Motor neuron (in vitro differentiated cells): ENCODE results near the gene SLC30A10. TPM values are rescaled to one million over a fixed set of nuclear protein-coding genes. Genes with fewer than 3 reads are reported as not detected.
"Not testable (repeated sequence)": the region's sequence is repeated elsewhere in the genome, so short reads cannot be mapped to it uniquely, and the experiment has no call there.

Experiments used
- ATAC-seq, 8 experiments: fragments of 200-7000 bp; cut with Tn5 transposase; replicated peaks in 6 of 8; 2 replicates each; pipeline ENCODE4 v1.8.0; 2021; ENCODE audit warnings: mild to moderate bottlenecking in 8 of 8, moderate library complexity in 8 of 8
- H3K27ac ChIP-seq, 2 donors: fragments of 250-450 bp; sonication (Bioruptor Pico); 2 replicates each; pipeline ENCODE4 v1.9.0; 2021; ENCODE audit warnings: antibody characterized with exemption in 2 of 2, mild to moderate bottlenecking in 2 of 2, moderate library complexity in 1 of 2
- H3K4me1 ChIP-seq, 2 donors: fragments of 250-450 bp; sonication (Bioruptor Pico); replicated peaks in 1 of 2; 2 replicates each; pipeline ENCODE4 v1.6.1; 2021; ENCODE audit warnings: antibody characterized with exemption in 2 of 2, mild to moderate bottlenecking in 2 of 2, moderate library complexity in 1 of 2
- H3K4me3 ChIP-seq, 5 donors: fragments of 250-450 bp; sonication (Bioruptor Pico); 2 replicates each; pipeline ENCODE4 v1.9.0; 2021; ENCODE audit warnings: antibody characterized with exemption in 5 of 5, mild to moderate bottlenecking in 5 of 5, moderate library complexity in 4 of 5
- WGBS, 10 experiments: fragments of 450-650 bp; shearing (Covaris generic); methylation state at CpG; one replicate each; pipeline ENCODE4 v1.0.0; 2022; 5-methylcytosine and 5-hydroxymethylcytosine counted together
- in situ Hi-C, 9 experiments: fragments of 400-800 bp; cut with MboI; loops; one replicate each; pipeline ENCODE4 v1.15.0; 2021; ENCODE audit warnings: low sequenced_read_pairs in 9 of 9, low pct_unique_long_range_greater_than_20kb in 2 of 9; ENCODE audit not compliant: unreplicated experiment in 9 of 9
- total RNA-seq, 8 experiments: library from RNA; unstranded; fragments of 300-600 nt; gene quantifications; 2 replicates each; pipeline versions ENCODE4 v1.2.3 to v1.2.4, GENCODE V29; 2022

SLC30A10 gene
- total RNA-seq, 8 experiments from 2014 or later, result 0.46 to 7.4 (median 2.9) TPM; not detected in 2

DNA sequence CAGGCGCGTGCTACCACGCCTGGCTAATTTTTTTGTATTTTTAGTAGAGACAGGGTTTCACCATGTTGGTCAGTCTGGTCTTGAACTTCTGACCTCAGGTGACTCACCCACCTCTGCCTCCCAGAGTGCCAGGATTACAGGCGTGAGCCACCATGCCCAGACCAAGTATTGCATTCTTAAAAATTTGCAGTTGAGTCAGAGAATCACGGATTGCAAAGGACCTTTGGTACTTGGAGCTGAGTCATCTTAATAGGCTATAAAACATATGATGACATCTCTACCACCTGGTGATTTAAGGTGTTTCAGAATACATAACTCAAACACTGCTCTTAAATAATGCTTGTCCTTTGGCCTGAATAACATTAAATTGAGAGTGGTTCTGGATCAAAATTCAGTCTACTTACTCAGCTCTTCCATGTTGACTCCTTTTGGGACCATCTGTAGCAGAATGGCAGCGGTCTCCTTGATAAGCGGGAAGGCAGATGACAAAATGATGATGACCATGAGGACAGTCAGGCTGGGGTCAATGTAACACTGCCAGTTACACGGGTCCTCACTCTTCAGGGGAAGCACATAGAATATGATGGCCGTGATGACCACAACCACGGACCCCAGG lies 10.4 kb downstream of the SLC30A10 start:
- 68 to 100% (median 86%) methylated on average over 2 to 9 of the region's 10 CpGs; no CpG with 5 or more reads in 2 of the 10 experiments for WGBS, 10 experiments
- H3K4me1 ChIP-seq, result no peaks in the 10 kb centered on the region
- in situ Hi-C loops, result no loop called here
- no peak overlapping the region for H3K4me3 ChIP-seq
- peak in 1 of 8 experiments; percentile 41 for ATAC-seq
- H3K27ac ChIP-seq, result no peak overlapping the region

DNA sequence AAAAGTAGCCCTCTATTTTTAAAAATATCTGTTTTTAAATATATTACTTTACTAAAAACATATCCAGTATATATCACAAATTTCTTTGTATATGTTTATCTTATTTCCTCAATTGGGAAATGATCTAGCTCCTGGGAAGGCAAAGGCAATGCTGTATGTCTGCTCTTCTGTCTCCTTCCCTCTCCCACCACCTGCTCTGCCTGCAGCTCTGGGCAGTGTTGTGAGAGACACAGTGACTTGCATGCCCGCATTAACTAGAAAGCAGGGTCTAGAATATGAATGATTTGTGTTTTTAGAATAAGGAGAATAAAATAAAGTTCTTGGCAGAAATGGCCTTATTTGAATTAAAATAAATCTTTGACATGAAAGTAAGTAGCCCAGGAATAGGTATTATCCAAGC lies 11.1 kb downstream of the SLC30A10 start:
- ATAC-seq, result no peak
- in situ Hi-C loops, result no loop called here
- no peaks in the 10 kb centered on the region for H3K4me1 ChIP-seq
- WGBS, 10 experiments, result 0 to 100% (median 88%) methylated on average over 1 of the region's 1 CpG; no CpG with 5 or more reads in 1 of the 10 experiments
- H3K4me3 ChIP-seq, result no peak overlapping the region
- no peak overlapping the region for H3K27ac ChIP-seq

DNA sequence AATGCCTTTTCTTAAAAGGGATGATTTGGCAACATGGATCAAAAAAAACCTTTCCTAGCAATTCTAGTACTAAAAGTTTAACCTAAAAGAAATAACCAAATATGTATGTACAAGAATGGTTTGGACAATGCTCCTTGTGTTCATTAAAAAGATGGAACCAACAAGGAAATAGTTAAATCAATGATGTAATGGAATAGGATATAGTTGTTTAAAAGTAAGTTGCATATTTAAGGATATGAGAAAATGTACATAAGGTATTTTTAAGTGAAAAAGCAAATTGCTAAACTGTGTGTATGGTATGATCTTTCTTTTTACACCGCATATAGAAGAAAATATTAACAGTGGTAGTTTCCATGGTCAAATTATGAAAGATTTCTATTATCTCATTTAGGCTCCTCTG lies 12.1 kb downstream of the SLC30A10 start:
- in situ Hi-C loops, result no loop called here
- H3K4me1 ChIP-seq, result no peaks in the 10 kb centered on the region
- WGBS, 10 experiments, result 40 to 100% (median 83%) methylated on average over 1 of the region's 1 CpG
- ATAC-seq, result no peak
- H3K27ac ChIP-seq, result no peak overlapping the region
- no peak overlapping the region for H3K4me3 ChIP-seq

DNA sequence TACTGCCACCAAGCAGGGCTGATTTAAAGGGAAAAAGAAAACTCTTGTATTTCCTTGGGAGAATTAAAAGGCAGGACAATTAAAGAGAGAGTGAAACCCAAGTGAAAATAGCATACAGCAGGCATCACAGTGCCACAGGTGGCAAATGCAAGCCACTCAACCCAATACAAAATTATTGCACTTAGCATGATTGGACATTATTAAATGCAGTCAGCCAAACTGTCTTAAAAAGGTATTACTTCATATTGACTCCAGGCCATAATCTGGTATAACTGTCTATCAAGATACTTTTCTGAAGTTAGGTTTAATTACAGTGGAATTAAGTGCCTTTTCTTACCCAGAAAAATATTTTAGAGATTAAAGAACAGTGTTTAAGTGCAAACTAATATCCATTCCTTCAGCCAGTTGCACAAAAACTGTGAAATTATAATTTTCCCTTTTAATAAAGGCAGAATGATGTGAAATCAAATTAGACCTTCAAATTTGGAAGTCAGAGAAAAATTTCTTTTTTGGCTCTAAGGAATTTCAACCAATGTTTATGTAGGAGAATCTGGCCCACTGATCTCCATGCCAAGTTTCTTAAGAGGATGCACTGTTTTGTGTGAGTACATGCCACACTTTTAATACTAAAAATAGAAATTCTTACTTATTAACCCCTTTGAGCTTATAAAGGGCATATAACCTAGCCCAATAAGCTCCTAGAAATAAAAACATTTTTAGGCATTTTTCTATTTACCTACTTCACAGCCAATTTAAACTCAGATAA lies 15.2 kb downstream of the SLC30A10 start:
- Histone ChIP-seq H3K4me1 (no peaks in the 10 kb centered on the region), H3K27ac (no peak overlapping the region), H3K4me3 (no peak overlapping the region)
- ATAC-seq, result no peak
- in situ Hi-C loops, result no loop called here

DNA sequence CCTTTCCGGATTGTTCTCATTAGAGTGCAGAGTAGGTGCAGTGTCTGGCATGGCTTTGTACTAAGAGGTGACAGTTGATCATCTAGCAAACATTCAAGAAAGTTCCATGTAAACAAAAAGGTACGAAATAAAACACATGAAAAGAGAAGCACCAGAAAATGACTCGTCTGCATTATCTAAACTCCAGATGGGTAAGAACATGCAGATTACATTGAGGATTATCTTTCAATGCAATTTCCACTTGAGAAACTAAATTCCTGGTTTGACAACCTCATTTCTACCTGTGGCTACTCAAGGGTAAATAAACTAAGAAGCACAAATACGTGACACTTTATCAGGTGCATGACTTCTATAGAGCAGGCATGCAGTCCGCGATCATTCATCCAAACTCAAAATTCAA lies 17.6 kb downstream of the SLC30A10 start:
- no peak overlapping the region for H3K27ac ChIP-seq
- ATAC-seq, result no peak
- H3K4me3 ChIP-seq, result no peak overlapping the region
- in situ Hi-C loops, result no loop called here
- WGBS, 10 experiments, result 41 to 96% (median 92%) methylated on average over 3 to 6 of the region's 6 CpGs
- no peaks in the 10 kb centered on the region for H3K4me1 ChIP-seq

DNA sequence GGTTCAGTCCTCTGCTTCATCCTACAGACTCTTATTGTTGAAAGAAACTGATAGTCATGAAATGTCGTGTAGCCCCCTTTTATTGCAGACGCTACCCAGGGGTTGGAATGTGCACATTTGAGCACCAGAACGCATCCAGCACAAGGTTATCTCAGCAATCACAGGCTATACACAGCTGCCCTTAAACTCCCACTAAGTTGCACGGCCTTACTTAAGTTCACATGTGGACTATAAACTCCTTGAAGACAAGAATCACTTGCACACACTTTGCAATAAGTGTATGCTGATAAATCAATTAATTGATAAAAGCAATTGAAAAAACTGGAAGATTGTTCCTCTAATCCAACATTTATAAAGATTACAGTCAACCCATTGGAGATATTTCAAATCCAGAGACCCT lies 18.9 kb downstream of the SLC30A10 start:
- no peak overlapping the region for H3K27ac ChIP-seq
- no peak overlapping the region for H3K4me3 ChIP-seq
- 8 to 88% (median 76%) methylated on average over 1 to 4 of the region's 4 CpGs; no CpG with 5 or more reads in 2 of the 10 experiments for WGBS, 10 experiments
- H3K4me1 ChIP-seq, result no peaks in the 10 kb centered on the region
- in situ Hi-C loops, result no loop called here
- ATAC-seq, result no peak

DNA sequence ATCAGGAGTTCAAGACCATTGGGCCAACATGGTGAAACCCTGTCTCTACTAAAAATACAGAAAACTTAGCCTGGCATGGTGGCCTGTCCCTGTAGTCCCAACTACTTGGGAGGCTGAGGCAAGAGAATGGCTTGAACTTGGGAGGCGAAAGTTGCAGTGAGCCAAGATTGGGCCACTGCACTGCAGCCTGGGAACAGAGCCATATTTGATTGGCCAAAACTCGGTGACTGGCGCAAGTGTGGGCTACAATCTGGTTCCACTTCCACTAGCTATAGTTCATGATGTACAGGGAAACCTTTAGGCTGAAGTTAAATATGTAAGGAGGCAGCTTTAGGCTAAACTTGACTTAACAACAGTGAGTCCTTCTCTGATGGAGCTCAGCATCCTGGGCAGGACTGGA lies 20.2 kb downstream of the SLC30A10 start:
- no peaks in the 10 kb centered on the region for H3K4me1 ChIP-seq
- in situ Hi-C loops, result no loop called here
- H3K27ac ChIP-seq, result no peak overlapping the region
- ATAC-seq, result no peak
- no peak overlapping the region for H3K4me3 ChIP-seq
- 0 to 100% (median 90%) methylated on average over 1 to 3 of the region's 3 CpGs; no CpG with 5 or more reads in 3 of the 10 experiments for WGBS, 10 experiments

DNA sequence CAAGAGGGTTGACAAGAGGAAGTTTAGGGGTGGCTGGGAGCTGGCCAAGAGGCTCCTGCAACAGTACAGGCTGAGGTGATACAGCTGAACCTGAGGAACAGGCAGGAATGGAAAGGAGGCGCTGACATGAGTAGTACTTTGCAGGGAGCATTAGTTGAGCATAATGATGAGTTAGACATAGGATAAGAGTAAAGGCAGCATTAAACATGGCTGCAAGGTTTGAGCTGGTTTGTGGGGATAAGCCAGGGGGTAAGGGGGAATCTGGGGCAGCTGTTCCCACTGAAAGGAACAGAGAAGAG lies 20.6 kb downstream of the SLC30A10 start:
- WGBS, 10 experiments, result 17 to 89% (median 70%) methylated on average over 1 of the region's 1 CpG; no CpG with 5 or more reads in 7 of the 10 experiments
- Histone ChIP-seq H3K4me1 (no peaks in the 10 kb centered on the region), H3K4me3 (no peak overlapping the region), H3K27ac (no peak overlapping the region)
- in situ Hi-C loops, result no loop called here
- ATAC-seq, result no peak

DNA sequence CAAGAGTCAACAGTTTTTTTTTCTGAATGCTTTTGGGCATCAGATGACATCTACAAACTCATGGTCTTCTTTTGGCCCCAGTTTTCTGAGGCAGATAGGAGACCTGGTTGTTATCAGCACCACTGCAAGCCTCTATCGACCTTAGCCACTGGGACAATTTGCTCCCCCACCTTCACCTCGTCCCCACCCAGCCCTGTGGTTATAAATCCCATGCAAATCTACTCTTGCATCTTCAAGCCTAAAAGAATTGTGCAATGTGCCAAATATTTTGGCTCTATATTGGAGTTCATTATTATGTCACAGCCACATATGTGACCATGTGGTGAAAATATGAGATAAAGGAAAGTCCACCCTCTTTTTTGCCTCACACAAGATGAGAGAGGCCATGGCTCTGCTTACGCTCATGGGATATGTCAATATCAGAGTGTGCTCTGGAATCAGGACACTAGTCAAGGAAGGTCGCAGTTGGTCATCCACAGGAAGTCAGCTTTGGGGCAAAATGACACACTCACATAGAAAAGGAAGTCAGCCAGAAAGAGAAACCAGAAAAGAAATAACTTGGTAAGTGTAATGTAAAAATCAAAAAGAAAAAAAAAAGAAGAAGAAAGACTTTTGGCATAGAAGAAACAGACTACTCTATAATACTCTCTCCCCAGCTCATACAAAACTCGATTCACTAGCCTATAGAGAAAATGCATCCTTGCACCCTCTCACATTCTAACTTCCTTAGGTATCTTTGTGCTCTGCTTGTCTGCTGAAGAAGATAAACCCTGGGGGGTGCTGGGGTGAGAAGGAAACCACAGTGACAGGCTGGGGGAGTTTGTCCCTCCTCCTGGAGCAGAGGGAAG lies 21.2 kb downstream of the SLC30A10 start:
- H3K27ac ChIP-seq, result no peak overlapping the region
- in situ Hi-C loops, result no loop called here
- peak in 1 of 8 experiments; percentile 51 for ATAC-seq
- H3K4me1 ChIP-seq, result no peaks in the 10 kb centered on the region
- WGBS, 10 experiments, result 29 to 84% (median 68%) methylated on average over 1 to 5 of the region's 5 CpGs
- no peak overlapping the region for H3K4me3 ChIP-seq

DNA sequence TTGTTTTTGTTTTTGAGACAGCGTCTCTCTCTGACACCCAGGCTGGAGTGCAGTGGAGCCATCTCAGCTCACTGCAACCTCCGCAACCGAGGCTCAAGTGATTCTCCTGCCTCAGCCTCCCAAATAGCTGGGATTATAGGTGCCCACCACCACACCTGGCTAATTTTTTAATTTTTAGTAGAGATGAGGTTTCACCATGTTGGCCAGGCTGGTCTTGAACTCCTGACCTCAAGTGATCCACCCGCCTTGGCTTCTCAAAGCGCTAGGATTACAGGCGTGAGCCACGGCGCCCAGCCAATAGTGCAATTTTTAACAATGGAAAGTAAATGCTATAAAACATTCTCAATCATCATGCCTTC lies 21.8 kb downstream of the SLC30A10 start:
- 58 to 100% (median 95%) methylated on average over 1 to 8 of the region's 8 CpGs; no CpG with 5 or more reads in 1 of the 10 experiments for WGBS, 10 experiments
- H3K4me1 ChIP-seq, H3K27ac ChIP-seq, in situ Hi-C loops, H3K4me3 ChIP-seq, ATAC-seq: not testable (repeated sequence)

DNA sequence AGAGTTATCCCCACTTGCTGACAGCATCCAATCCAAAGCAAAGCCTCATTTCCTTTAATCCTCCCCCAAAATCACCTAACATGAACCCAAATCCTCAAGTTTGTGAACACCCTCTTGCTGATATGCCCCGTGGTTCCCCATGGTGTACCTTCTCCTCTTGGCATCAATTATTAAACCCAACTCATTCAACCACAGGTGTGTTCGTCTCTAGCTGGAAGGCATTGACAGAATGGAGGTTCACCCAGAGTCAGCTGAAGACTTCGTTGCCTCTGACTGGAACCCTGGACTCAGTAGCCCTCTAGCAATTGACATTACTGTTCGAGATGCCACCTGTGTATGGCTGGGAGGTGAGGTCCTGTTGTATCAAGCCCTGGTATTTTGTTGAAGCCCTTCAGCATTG lies 22.8 kb downstream of the SLC30A10 start:
- ATAC-seq, result no peak
- in situ Hi-C loops, result no loop called here
- Histone ChIP-seq H3K27ac (no peak overlapping the region), H3K4me1 (no peaks in the 10 kb centered on the region), H3K4me3 (no peak overlapping the region)
- WGBS, 10 experiments, result 13 to 87% (median 86%) methylated on average over 1 to 4 of the region's 4 CpGs; no CpG with 5 or more reads in 4 of the 10 experiments

DNA sequence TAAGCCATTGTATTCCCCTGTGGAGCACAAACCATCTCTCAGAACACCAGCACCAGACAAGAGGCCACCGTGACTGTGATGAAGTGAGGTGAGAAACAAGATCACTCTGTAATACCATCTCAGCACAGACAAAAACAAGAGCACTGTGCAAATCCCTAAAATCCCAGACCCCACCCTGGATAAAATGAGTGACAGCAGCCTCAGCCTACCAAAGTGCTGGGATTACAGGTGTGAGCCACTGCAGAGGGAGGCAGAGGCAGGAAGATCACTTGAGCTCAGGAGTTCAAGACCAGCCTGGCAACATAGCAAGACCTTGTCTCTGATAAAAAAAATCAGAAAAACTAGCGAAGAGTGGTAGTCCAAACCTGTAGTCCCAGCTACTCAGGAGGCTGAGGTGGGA lies 23.4 kb downstream of the SLC30A10 start:
- in situ Hi-C loops, result no loop called here
- 0 to 100% (median 43%) methylated on average over 1 to 2 of the region's 2 CpGs; no CpG with 5 or more reads in 1 of the 10 experiments for WGBS, 10 experiments
- no peak overlapping the region for H3K27ac ChIP-seq
- H3K4me1 ChIP-seq, result no peaks in the 10 kb centered on the region
- ATAC-seq, result no peak
- H3K4me3 ChIP-seq, result no peak overlapping the region

DNA sequence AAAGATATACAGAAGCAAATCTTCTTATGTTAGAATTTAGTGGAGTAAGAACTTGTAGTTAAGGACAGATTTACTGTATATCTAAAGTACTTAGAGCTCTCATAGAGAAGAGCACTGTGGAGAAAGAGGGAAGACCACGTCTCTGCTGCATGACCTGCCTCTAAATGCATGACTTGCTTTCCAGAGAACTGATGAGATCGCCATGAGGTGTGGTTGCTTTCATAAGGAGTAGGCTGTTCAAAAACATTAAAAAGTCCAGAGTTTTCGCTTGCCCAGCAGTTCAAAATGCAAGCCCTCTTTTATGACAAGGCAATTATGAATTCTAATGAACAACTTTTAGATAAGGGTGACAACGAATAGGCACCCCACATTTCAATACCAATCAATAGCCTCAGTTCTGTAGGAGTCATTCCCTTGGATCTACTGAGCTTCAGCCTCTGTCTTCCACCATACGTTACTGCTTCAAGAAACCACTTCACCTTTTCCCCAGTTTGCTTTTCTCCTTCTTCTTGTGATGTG lies 24.9 kb downstream of the SLC30A10 start:
- H3K4me1 ChIP-seq, result no peaks in the 10 kb centered on the region
- in situ Hi-C loops, result no loop called here
- no peak overlapping the region for H3K27ac ChIP-seq
- WGBS, 10 experiments, result 8 to 90% (median 74%) methylated on average over 1 to 5 of the region's 5 CpGs
- ATAC-seq, result peak in 1 of 8 experiments; percentile 41
- no peak overlapping the region for H3K4me3 ChIP-seq
